Measurements from ENCODE around the gene GGT5. TPM values are rescaled to one million over a fixed set of nuclear protein-coding genes. Genes with fewer than 3 reads are reported as not detected.
"Not testable (repeated sequence)": the region's sequence is repeated elsewhere in the genome, so short reads cannot be mapped to it uniquely, and the experiment has no call there.

The GGT5 gene
- total RNA-seq, 2 experiments from 2014 or later = not detected

- peaks cover 12% of the 10 kb centered on the region for H3K36me3 Mint-ChIP-seq (ENCODE audit: low read depth)
- H3K4me3 Mint-ChIP-seq, DNase-seq, H3K9me3 Mint-ChIP-seq, POLR2A ChIA-PET, H3K27me3 Mint-ChIP-seq, CTCF ChIA-PET, H3K27ac Mint-ChIP-seq: not testable (repeated sequence)
- H3K4me1 Mint-ChIP-seq = peaks cover 45% of the 10 kb centered on the region
Measured at GRCh38 chr22:24274696-24275405, 30.0 kb upstream of the GGT5 start.

- Mint-ChIP-seq H3K36me3 (ENCODE audit: low read depth) (peaks cover 12% of the 10 kb centered on the region), H3K4me1 (peaks cover 39% of the 10 kb centered on the region)
- H3K27ac Mint-ChIP-seq, DNase-seq, CTCF ChIA-PET, H3K4me3 Mint-ChIP-seq, H3K27me3 Mint-ChIP-seq, POLR2A ChIA-PET, H3K9me3 Mint-ChIP-seq: not testable (repeated sequence)
Measured at GRCh38 chr22:24273906-24274305, 29.0 kb upstream of the GGT5 start.

GRCh38 chr22:24273031-24273430 is 28.1 kb upstream of the GGT5 start:
- peaks cover 12% of the 10 kb centered on the region for H3K36me3 Mint-ChIP-seq (ENCODE audit: low read depth)
- H3K9me3 Mint-ChIP-seq, H3K27me3 Mint-ChIP-seq, H3K4me3 Mint-ChIP-seq, DNase-seq, H3K27ac Mint-ChIP-seq: not testable (repeated sequence)
- CTCF ChIA-PET = interaction anchor here (1.6 kb wide), 1 partner anchor 12 kb away, joined by 3 read pairs; no protein-coding TSS in a partner anchor
- peaks cover 36% of the 10 kb centered on the region for H3K4me1 Mint-ChIP-seq
- POLR2A ChIA-PET = interaction anchor here (2.9 kb wide), 1 partner anchor 74 kb away, joined by 11 read pairs; no protein-coding TSS in a partner anchor

- POLR2A ChIA-PET = interaction anchor here (1.0 to 2.9 kb wide), 9 partner anchors 14 to 359 kb away, joined by 3 to 13 read pairs (median 3); partner anchors contain the start of genes ADORA2A and GUCD1
- no peaks in the 10 kb centered on the region for H3K27me3 Mint-ChIP-seq
- CTCF ChIA-PET = interaction anchor here (1.6 kb wide), 1 partner anchor 14 kb away, joined by 3 read pairs; no protein-coding TSS in a partner anchor
- H3K4me1 Mint-ChIP-seq = peaks cover 36% of the 10 kb centered on the region
- no peak for DNase-seq
- peak overlapping the region; percentile 74 for H3K4me3 Mint-ChIP-seq
- peak overlapping the region; percentile 64 for H3K27ac Mint-ChIP-seq
- no peaks in the 10 kb centered on the region for H3K9me3 Mint-ChIP-seq
- H3K36me3 Mint-ChIP-seq (ENCODE audit: low read depth) = peaks cover 8% of the 10 kb centered on the region
Measured at GRCh38 chr22:24271386-24271854, 26.5 kb upstream of the GGT5 start.

GRCh38 chr22:24270556-24271385 is 25.9 kb upstream of the GGT5 start, which contains the start of gene SPECC1L:
Gene SPECC1L, plus strand, starts transcription at chr22:24270831. Its CDS starts 31,401 bp downstream, at chr22:24302232.
- CTCF ChIA-PET = no interaction called here
- POLR2A ChIA-PET = interaction anchor here (0.7 to 2.9 kb wide), 11 partner anchors 10 to 358 kb away, joined by 3 to 13 read pairs (median 3); partner anchors contain the start of genes ADORA2A and GUCD1
- Mint-ChIP-seq H3K9me3 (no peaks in the 10 kb centered on the region), H3K36me3 (ENCODE audit: low read depth) (peaks cover 8% of the 10 kb centered on the region), H3K27me3 (no peaks in the 10 kb centered on the region), H3K4me1 (peaks cover 36% of the 10 kb centered on the region), H3K4me3 (peak within 1 kb of the TSS; percentile 74), H3K27ac (peak within 1 kb of the TSS; percentile 80)
- peak; percentile 93 for DNase-seq

- CTCF ChIA-PET; H3K27me3 Mint-ChIP-seq; H3K36me3 Mint-ChIP-seq (ENCODE audit: low read depth); DNase-seq; H3K9me3 Mint-ChIP-seq; H3K4me3 Mint-ChIP-seq; H3K27ac Mint-ChIP-seq; POLR2A ChIA-PET: not testable (repeated sequence)
- peaks cover 10% of the 10 kb centered on the region for H3K4me1 Mint-ChIP-seq
Measured at GRCh38 chr22:24266495-24266894, 21.6 kb upstream of the GGT5 start.

GRCh38 chr22:24265734-24266133 is 20.9 kb upstream of the GGT5 start:
- Mint-ChIP-seq H3K4me1 (peaks cover 9% of the 10 kb centered on the region), H3K9me3 (no peaks in the 10 kb centered on the region), H3K4me3 (no peak overlapping the region), H3K36me3 (ENCODE audit: low read depth) (no peaks in the 10 kb centered on the region), H3K27ac (no peak overlapping the region), H3K27me3 (no peaks in the 10 kb centered on the region)
- DNase-seq = no peak
- POLR2A ChIA-PET = no interaction called here
- CTCF ChIA-PET = interaction anchor here (0.7 kb wide), 1 partner anchor 76 kb away, joined by 3 read pairs; no protein-coding TSS in a partner anchor

- CTCF ChIA-PET; POLR2A ChIA-PET; H3K27ac Mint-ChIP-seq; H3K27me3 Mint-ChIP-seq; DNase-seq; H3K36me3 Mint-ChIP-seq (ENCODE audit: low read depth); H3K4me1 Mint-ChIP-seq; H3K9me3 Mint-ChIP-seq; H3K4me3 Mint-ChIP-seq: not testable (repeated sequence)
Measured at GRCh38 chr22:24264329-24264896, 19.5 kb upstream of the GGT5 start.

- H3K4me1 Mint-ChIP-seq; CTCF ChIA-PET; POLR2A ChIA-PET; H3K27ac Mint-ChIP-seq; H3K4me3 Mint-ChIP-seq; DNase-seq; H3K27me3 Mint-ChIP-seq; H3K36me3 Mint-ChIP-seq (ENCODE audit: low read depth); H3K9me3 Mint-ChIP-seq: not testable (repeated sequence)
Measured at GRCh38 chr22:24263479-24263878, 18.6 kb upstream of the GGT5 start.

- DNase-seq; H3K4me3 Mint-ChIP-seq; H3K36me3 Mint-ChIP-seq (ENCODE audit: low read depth); H3K9me3 Mint-ChIP-seq; CTCF ChIA-PET; H3K4me1 Mint-ChIP-seq; H3K27ac Mint-ChIP-seq; POLR2A ChIA-PET; H3K27me3 Mint-ChIP-seq: not testable (repeated sequence)
Measured at GRCh38 chr22:24262185-24262749, 17.4 kb upstream of the GGT5 start.

GRCh38 chr22:24259459-24259858 is 14.6 kb upstream of the GGT5 start:
- H3K9me3 Mint-ChIP-seq; POLR2A ChIA-PET; H3K36me3 Mint-ChIP-seq (ENCODE audit: low read depth); H3K4me1 Mint-ChIP-seq; H3K4me3 Mint-ChIP-seq; H3K27me3 Mint-ChIP-seq; CTCF ChIA-PET: not testable (repeated sequence)
- peak; percentile 78 for DNase-seq
- H3K27ac Mint-ChIP-seq = peak overlapping the region; percentile 56

GRCh38 chr22:24256736-24257135 is 11.9 kb upstream of the GGT5 start:
- DNase-seq; H3K4me1 Mint-ChIP-seq; CTCF ChIA-PET; H3K27me3 Mint-ChIP-seq; H3K27ac Mint-ChIP-seq; H3K9me3 Mint-ChIP-seq; H3K36me3 Mint-ChIP-seq (ENCODE audit: low read depth); POLR2A ChIA-PET; H3K4me3 Mint-ChIP-seq: not testable (repeated sequence)

- H3K4me3 Mint-ChIP-seq; DNase-seq; H3K36me3 Mint-ChIP-seq (ENCODE audit: low read depth); POLR2A ChIA-PET; CTCF ChIA-PET; H3K4me1 Mint-ChIP-seq; H3K27me3 Mint-ChIP-seq; H3K9me3 Mint-ChIP-seq; H3K27ac Mint-ChIP-seq: not testable (repeated sequence)
Measured at GRCh38 chr22:24256136-24256535, 11.3 kb upstream of the GGT5 start.

Measured in activated CD4-positive, alpha-beta memory T cell treated with anti-CD3 and anti-CD28 coated beads, Interleukin-2, amount 10 ng/mL, durations not matched to agents 7 days and 5 days (primary cell).